ENCODE results near the gene SLC34A1. TPM values are rescaled to one million over a fixed set of nuclear protein-coding genes. Genes with fewer than 3 reads are reported as not detected.
"Not testable (repeated sequence)": the region's sequence is repeated elsewhere in the genome, so short reads cannot be mapped to it uniquely, and the experiment has no call there.

SLC34A1 gene
- total and polyA plus RNA-seq, 4 experiments from 2014 or later, result 0.11 TPM; not detected in 3

- CTCF ChIA-PET (ENCODE audit: partially characterized antibody), result interaction anchor here (0.8 to 8.7 kb wide), 7 partner anchors 11 to 50 kb away, joined by 3 to 90 read pairs (median 11); no protein-coding TSS in a partner anchor
- peaks cover 58 to 98% (median 78%) of the 10 kb centered on the region in 4 donors for H3K4me1 Mint-ChIP-seq
- peaks cover 0 to 3% (median under 1%) of the 10 kb centered on the region in 8 donors for H3K9me3 Mint-ChIP-seq
- peaks cover 7 to 37% of the 10 kb centered on the region in 2 donors for H3K36me3 Mint-ChIP-seq
- Histone ChIP-seq H3K4me3 (ENCODE audit: low read length in 2 of 2) (peak overlapping the region; percentile 92 to 95), H3K27ac (ENCODE audit: low read depth, low read length) (peak overlapping the region; percentile 75), H3K4me1 (ENCODE audit: insufficient read depth, low read length) (peaks cover 87% of the 10 kb centered on the region), H3K27me3 (ENCODE audit: insufficient read depth, low read length) (no peaks in the 10 kb centered on the region), H3K9me3 (ENCODE audit: control insufficient read depth in 1 of 2, low read length in 2 of 2) (no peaks in the 10 kb centered on the region), H3K36me3 (ENCODE audit: insufficient read depth, low read length) (no peaks in the 10 kb centered on the region)
- H3K27ac Mint-ChIP-seq, result peak overlapping the region; percentile 89 to 96 (median 93)
- DNase-seq, result peak in 1 of 5 donors; percentile 31
- intact Hi-C loops (cut with micrococcal nuclease), result loop anchor here (5.0 kb wide), 1 partner anchor 33 kb away; no protein-coding TSS in a partner anchor
- peak overlapping the region; percentile 84 to 97 (median 90) for H3K4me3 Mint-ChIP-seq
- H3K27me3 Mint-ChIP-seq, result no peaks in the 10 kb centered on the region
- POLR2A ChIA-PET (ENCODE audit: partially characterized antibody), result interaction anchor here (1.1 to 5.9 kb wide), 11 partner anchors 8 to 138 kb away, joined by 3 to 59 read pairs (median 9); partner anchors contain the start of genes LMAN2 and PDLIM7
These were observed 24.8 kb upstream of the SLC34A1 start for GRCh38 chr5:177359451-177359851.

GRCh38 chr5:177359860-177360259, 24.4 kb upstream of the SLC34A1 start:
- H3K36me3 Mint-ChIP-seq, result peaks cover 7 to 40% of the 10 kb centered on the region in 2 donors
- peaks cover 0 to 3% (median under 1%) of the 10 kb centered on the region in 8 donors for H3K9me3 Mint-ChIP-seq
- Histone ChIP-seq H3K4me3 (ENCODE audit: low read length in 2 of 2) (peak overlapping the region; percentile 22 to 92), H3K36me3 (ENCODE audit: insufficient read depth, low read length) (no peaks in the 10 kb centered on the region), H3K27me3 (ENCODE audit: insufficient read depth, low read length) (no peaks in the 10 kb centered on the region), H3K9me3 (ENCODE audit: control insufficient read depth in 1 of 2, low read length in 2 of 2) (no peaks in the 10 kb centered on the region), H3K4me1 (ENCODE audit: insufficient read depth, low read length) (peaks cover 89% of the 10 kb centered on the region), H3K27ac (ENCODE audit: low read depth, low read length) (peak overlapping the region; percentile 75)
- intact Hi-C loops (cut with micrococcal nuclease), result loop anchor here (5.0 kb wide), 3 partner anchors 32 to 58 kb away; partner anchors contain the start of genes PFN3, PRELID1 and RAB24
- ChIA-PET CTCF (ENCODE audit: partially characterized antibody) (interaction anchor here (0.8 to 8.7 kb wide), 5 partner anchors 10 to 148 kb away, joined by 3 to 90 read pairs (median 14); no protein-coding TSS in a partner anchor), POLR2A (ENCODE audit: partially characterized antibody) (interaction anchor here (1.0 to 5.9 kb wide), 9 partner anchors 8 to 137 kb away, joined by 3 to 59 read pairs (median 8); partner anchors contain the start of genes LMAN2 and PDLIM7)
- H3K4me1 Mint-ChIP-seq, result peaks cover 59 to 98% (median 77%) of the 10 kb centered on the region in 4 donors
- peak overlapping the region; percentile 89 to 96 (median 92) for H3K27ac Mint-ChIP-seq
- DNase-seq, result peak in 1 of 5 donors; percentile 27
- H3K27me3 Mint-ChIP-seq, result no peaks in the 10 kb centered on the region
- peak overlapping the region; percentile 84 to 97 (median 90) for H3K4me3 Mint-ChIP-seq

- intact Hi-C loops (cut with micrococcal nuclease), result loop anchor here (5.0 kb wide), 2 partner anchors 42 to 58 kb away; partner anchors contain the start of genes PFN3, PRELID1 and RAB24
- H3K4me3 Mint-ChIP-seq, result peak overlapping the region in 7 of 8 donors; percentile 44 to 85 (median 60)
- H3K4me1 Mint-ChIP-seq, result peaks cover 54 to 95% (median 73%) of the 10 kb centered on the region in 4 donors
- peak overlapping the region in 5 of 7 donors; percentile 17 to 92 (median 37) for H3K27ac Mint-ChIP-seq
- H3K36me3 ChIP-seq (ENCODE audit: insufficient read depth, low read length); H3K9me3 ChIP-seq (ENCODE audit: control insufficient read depth in 1 of 2, low read length in 2 of 2); H3K9me3 Mint-ChIP-seq; H3K4me3 ChIP-seq (ENCODE audit: low read length in 2 of 2); H3K27me3 Mint-ChIP-seq; H3K27me3 ChIP-seq (ENCODE audit: insufficient read depth, low read length): not testable (repeated sequence)
- DNase-seq, result peak in 1 of 5 donors; percentile 27
- ChIA-PET POLR2A (ENCODE audit: partially characterized antibody) (interaction anchor here (0.9 to 5.9 kb wide), 11 partner anchors 7 to 95 kb away, joined by 3 to 59 read pairs (median 4); partner anchors contain the start of gene LMAN2), CTCF (ENCODE audit: partially characterized antibody) (interaction anchor here (0.7 to 8.7 kb wide), 8 partner anchors 9 to 147 kb away, joined by 3 to 90 read pairs (median 10); no protein-coding TSS in a partner anchor)
- peaks cover 7 to 44% of the 10 kb centered on the region in 2 donors for H3K36me3 Mint-ChIP-seq
- peaks cover 91% of the 10 kb centered on the region for H3K4me1 ChIP-seq (ENCODE audit: insufficient read depth, low read length)
- peak overlapping the region; percentile 81 for H3K27ac ChIP-seq (ENCODE audit: low read depth, low read length)
These were observed 23.5 kb upstream of the SLC34A1 start for GRCh38 chr5:177360740-177361139.

GRCh38 chr5:177361418-177362291, 22.6 kb upstream of the SLC34A1 start:
- peaks cover 11 to 45% of the 10 kb centered on the region in 2 donors for H3K36me3 Mint-ChIP-seq
- peak in 1 of 5 donors; percentile 23 for DNase-seq
- peak overlapping the region; percentile 81 to 89 (median 85) for H3K4me3 Mint-ChIP-seq
- ChIA-PET POLR2A (ENCODE audit: partially characterized antibody) (interaction anchor here (1.0 to 5.9 kb wide), 12 partner anchors 8 to 72 kb away, joined by 3 to 59 read pairs (median 4); partner anchors contain the start of gene LMAN2), CTCF (ENCODE audit: partially characterized antibody) (interaction anchor here (0.9 to 8.7 kb wide), 10 partner anchors 9 to 140 kb away, joined by 3 to 90 read pairs (median 5); no protein-coding TSS in a partner anchor)
- peaks cover 12% of the 10 kb centered on the region for H3K36me3 ChIP-seq (ENCODE audit: insufficient read depth, low read length)
- no peaks in the 10 kb centered on the region for H3K27me3 ChIP-seq (ENCODE audit: insufficient read depth, low read length)
- no peaks in the 10 kb centered on the region for H3K27me3 Mint-ChIP-seq
- intact Hi-C loops (cut with micrococcal nuclease), result loop anchor here (5.0 kb wide), 2 partner anchors 41 to 59 kb away; partner anchors contain the start of genes PFN3, PRELID1 and RAB24
- H3K4me3 ChIP-seq (ENCODE audit: low read length in 2 of 2), result no peak overlapping the region
- H3K9me3 ChIP-seq (ENCODE audit: control insufficient read depth in 1 of 2, low read length in 2 of 2), result no peaks in the 10 kb centered on the region
- H3K27ac Mint-ChIP-seq, result peak overlapping the region; percentile 86 to 97 (median 92)
- peak overlapping the region; percentile 81 for H3K27ac ChIP-seq (ENCODE audit: low read depth, low read length)
- peaks cover 51 to 88% (median 71%) of the 10 kb centered on the region in 4 donors for H3K4me1 Mint-ChIP-seq
- H3K4me1 ChIP-seq (ENCODE audit: insufficient read depth, low read length), result peaks cover 91% of the 10 kb centered on the region
- peaks cover 0 to 3% (median 0%) of the 10 kb centered on the region in 8 donors for H3K9me3 Mint-ChIP-seq

- Mint-ChIP-seq H3K9me3 (peaks cover 0 to 3% (median 0%) of the 10 kb centered on the region in 8 donors), H3K27me3 (no peaks in the 10 kb centered on the region), H3K4me3 (peak overlapping the region; percentile 81 to 89 (median 85)), H3K4me1 (peaks cover 45 to 82% (median 65%) of the 10 kb centered on the region in 4 donors), H3K36me3 (peaks cover 11 to 45% of the 10 kb centered on the region in 2 donors), H3K27ac (peak overlapping the region; percentile 86 to 97 (median 92))
- Histone ChIP-seq H3K4me1 (ENCODE audit: insufficient read depth, low read length) (peaks cover 85% of the 10 kb centered on the region), H3K27me3 (ENCODE audit: insufficient read depth, low read length) (no peaks in the 10 kb centered on the region), H3K27ac (ENCODE audit: low read depth, low read length) (peak overlapping the region; percentile 81), H3K4me3 (ENCODE audit: low read length in 2 of 2) (peak overlapping the region in 1 of 2 donors; percentile 52), H3K36me3 (ENCODE audit: insufficient read depth, low read length) (peaks cover 15% of the 10 kb centered on the region), H3K9me3 (ENCODE audit: control insufficient read depth in 1 of 2, low read length in 2 of 2) (no peaks in the 10 kb centered on the region)
- no peak for DNase-seq
- ChIA-PET POLR2A (ENCODE audit: partially characterized antibody) (interaction anchor here (1.0 to 5.9 kb wide), 9 partner anchors 9 to 70 kb away, joined by 3 to 59 read pairs (median 4); partner anchors contain the start of gene LMAN2), CTCF (ENCODE audit: partially characterized antibody) (interaction anchor here (0.9 to 8.7 kb wide), 10 partner anchors 8 to 139 kb away, joined by 3 to 90 read pairs (median 5); no protein-coding TSS in a partner anchor)
- intact Hi-C loops (cut with micrococcal nuclease), result loop anchor here (5.0 kb wide), 2 partner anchors 40 to 60 kb away; partner anchors contain the start of genes PFN3, PRELID1 and RAB24
These were observed 22.0 kb upstream of the SLC34A1 start for GRCh38 chr5:177362292-177362609.

- H3K27me3 ChIP-seq (ENCODE audit: insufficient read depth, low read length), result no peaks in the 10 kb centered on the region
- CTCF ChIA-PET (ENCODE audit: partially characterized antibody), result interaction anchor here (1.0 to 8.7 kb wide), 10 partner anchors 7 to 138 kb away, joined by 3 to 90 read pairs (median 14); no protein-coding TSS in a partner anchor
- H3K9me3 ChIP-seq (ENCODE audit: control insufficient read depth in 1 of 2, low read length in 2 of 2), result no peaks in the 10 kb centered on the region
- H3K4me1 ChIP-seq (ENCODE audit: insufficient read depth, low read length), result peaks cover 81% of the 10 kb centered on the region
- Mint-ChIP-seq H3K27me3 (no peaks in the 10 kb centered on the region), H3K27ac (peak overlapping the region; percentile 86 to 97 (median 92)), H3K36me3 (peaks cover 11 to 42% of the 10 kb centered on the region in 2 donors), H3K9me3 (no peaks in the 10 kb centered on the region), H3K4me3 (peak overlapping the region; percentile 81 to 89 (median 85)), H3K4me1 (peaks cover 40 to 76% (median 59%) of the 10 kb centered on the region in 4 donors)
- peak overlapping the region; percentile 81 for H3K27ac ChIP-seq (ENCODE audit: low read depth, low read length)
- POLR2A ChIA-PET (ENCODE audit: partially characterized antibody), result interaction anchor here (1.0 to 5.9 kb wide), 8 partner anchors 9 to 69 kb away, joined by 3 to 59 read pairs (median 6); partner anchors contain the start of gene LMAN2
- peaks cover 21% of the 10 kb centered on the region for H3K36me3 ChIP-seq (ENCODE audit: insufficient read depth, low read length)
- H3K4me3 ChIP-seq (ENCODE audit: low read length in 2 of 2), result peak overlapping the region; percentile 11 to 52
- peak; percentile 54 to 86 (median 61) for DNase-seq
- intact Hi-C loops (cut with micrococcal nuclease), result loop anchor here (5.0 kb wide), 2 partner anchors 39 to 61 kb away; partner anchors contain the start of genes PFN3, PRELID1 and RAB24
These were observed 21.4 kb upstream of the SLC34A1 start for GRCh38 chr5:177362610-177363507.

Data from CD4-positive, alpha-beta memory T cell (primary cell).